Lower leg skin (tissue), 3 donors: ENCODE results near the gene HAUS7.

Experiments used
- POLR2A ChIP-seq, 2 donors: fragments of 450-650 bp; IDR thresholded peaks; one replicate each; pipeline ENCODE4 v1.6.1; 2016 to 2017; ENCODE audit warnings: antibody characterized with exemption in 2 of 2, mild to moderate bottlenecking in 1 of 2, moderate library complexity in 1 of 2
- TF ChIP-seq, protein P1 (sequence below), 3 donors: fragments of 450-650 bp; IDR thresholded peaks; one replicate each; pipeline ENCODE4 v1.5.1; 2016; ENCODE audit warnings: antibody characterized with exemption in 3 of 3, mild to moderate bottlenecking in 3 of 3, moderate library complexity in 2 of 3

DNA sequence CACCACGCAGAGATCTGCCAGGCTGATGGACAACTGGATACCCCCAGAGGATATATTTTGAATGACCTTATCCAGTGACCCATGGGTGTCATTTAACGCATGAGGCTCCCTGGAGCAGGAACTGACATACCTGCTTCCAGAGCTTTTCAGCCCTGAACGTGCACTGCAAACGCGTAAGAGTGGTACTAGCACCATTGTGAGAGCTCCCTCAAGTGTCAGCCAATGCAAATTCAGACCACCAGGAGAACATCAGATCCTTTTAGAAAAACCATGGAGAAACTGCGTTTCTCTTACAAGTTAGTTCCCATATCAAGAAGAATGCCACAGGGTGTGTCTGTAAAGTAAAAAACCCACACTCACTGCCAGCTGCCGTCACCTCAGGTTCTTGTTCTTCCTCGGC lies 31.8 kb downstream of the HAUS7 start:
- TF ChIP-seq, protein P1, sequence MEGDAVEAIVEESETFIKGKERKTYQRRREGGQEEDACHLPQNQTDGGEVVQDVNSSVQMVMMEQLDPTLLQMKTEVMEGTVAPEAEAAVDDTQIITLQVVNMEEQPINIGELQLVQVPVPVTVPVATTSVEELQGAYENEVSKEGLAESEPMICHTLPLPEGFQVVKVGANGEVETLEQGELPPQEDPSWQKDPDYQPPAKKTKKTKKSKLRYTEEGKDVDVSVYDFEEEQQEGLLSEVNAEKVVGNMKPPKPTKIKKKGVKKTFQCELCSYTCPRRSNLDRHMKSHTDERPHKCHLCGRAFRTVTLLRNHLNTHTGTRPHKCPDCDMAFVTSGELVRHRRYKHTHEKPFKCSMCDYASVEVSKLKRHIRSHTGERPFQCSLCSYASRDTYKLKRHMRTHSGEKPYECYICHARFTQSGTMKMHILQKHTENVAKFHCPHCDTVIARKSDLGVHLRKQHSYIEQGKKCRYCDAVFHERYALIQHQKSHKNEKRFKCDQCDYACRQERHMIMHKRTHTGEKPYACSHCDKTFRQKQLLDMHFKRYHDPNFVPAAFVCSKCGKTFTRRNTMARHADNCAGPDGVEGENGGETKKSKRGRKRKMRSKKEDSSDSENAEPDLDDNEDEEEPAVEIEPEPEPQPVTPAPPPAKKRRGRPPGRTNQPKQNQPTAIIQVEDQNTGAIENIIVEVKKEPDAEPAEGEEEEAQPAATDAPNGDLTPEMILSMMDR (IDR thresholded peaks at IDR 0.05), result no peak
- TF ChIP-seq POLR2A (IDR thresholded peaks at IDR 0.05), result no peak
